Fibroblast of lung (primary cell): ENCODE results near the gene SCFD2. TPM values are rescaled to one million over a fixed set of nuclear protein-coding genes. Genes with fewer than 3 reads are reported as not detected.

Experiments used
- DNase-seq, 2 donors: peaks; one replicate each; pipeline versions ENCODE4 v3.0.0 to v3.0.0-alpha.2; 2010; ENCODE audit warnings: low read depth in 2 of 2
- H2AFZ ChIP-seq: 2 replicates; pipeline ENCODE4 v1.5.1; 2012; ENCODE audit warnings: low read length, control low read depth, inconsistent platforms
- H3K27ac ChIP-seq: 2 replicates; pipeline ENCODE4 v1.5.1; 2011; ENCODE audit warnings: low read length, control low read depth; ENCODE audit not compliant: insufficient read depth
- H3K27me3 ChIP-seq: 2 replicates; pipeline ENCODE4 v1.5.1; 2011; ENCODE audit warnings: mild to moderate bottlenecking, low read length; ENCODE audit not compliant: control insufficient read depth, insufficient read depth
- H3K36me3 ChIP-seq: 2 replicates; pipeline ENCODE4 v1.5.1; 2011; ENCODE audit warnings: low read length; ENCODE audit not compliant: control insufficient read depth, insufficient read depth
- H3K4me1 ChIP-seq: 2 replicates; pipeline ENCODE4 v1.5.1; 2011; ENCODE audit warnings: low read length; ENCODE audit not compliant: control insufficient read depth, insufficient read depth; ENCODE audit errors: extremely low read depth
- H3K4me2 ChIP-seq: 2 replicates; pipeline ENCODE4 v1.5.1; 2011; ENCODE audit warnings: low read length, control low read depth; ENCODE audit not compliant: insufficient read depth; ENCODE audit errors: extremely low read depth
- H3K4me3 ChIP-seq, 4 experiments: fragments of 200-600 bp in 1 of 4; sonication (generic) in 1 of 4; replicated peaks in 1 of 4; 2 replicates each; pipeline ENCODE4 v1.5.1; 2011 to 2016; ENCODE audit warnings: low read length in 4 of 4, low read depth in 3 of 4, mild to moderate bottlenecking in 3 of 4, control low read depth in 2 of 4, inconsistent platforms in 1 of 4, mixed read lengths in 1 of 4; ENCODE audit not compliant: insufficient read depth in 1 of 4; ENCODE audit errors: control extremely low read depth in 1 of 4
- H3K79me2 ChIP-seq: 2 replicates; pipeline ENCODE4 v1.5.1; 2012; ENCODE audit warnings: mild to moderate bottlenecking, low read length, inconsistent platforms; ENCODE audit not compliant: control insufficient read depth, insufficient read depth
- H3K9ac ChIP-seq: 2 replicates; pipeline ENCODE4 v1.5.1; 2011; ENCODE audit warnings: mild to moderate bottlenecking, low read length, control low read depth; ENCODE audit not compliant: insufficient read depth
- H3K9me3 ChIP-seq: 2 replicates; pipeline ENCODE4 v1.5.1; 2012; ENCODE audit warnings: low read depth, low read length; ENCODE audit not compliant: control insufficient read depth, insufficient read depth
- H4K20me1 ChIP-seq: 2 replicates; pipeline ENCODE4 v1.5.1; 2011; ENCODE audit warnings: low read length; ENCODE audit not compliant: control insufficient read depth, insufficient read depth; ENCODE audit errors: extremely low read depth
- EZH2 ChIP-seq: IDR thresholded peaks from 2 replicates; pipeline ENCODE4 v1.5.1; 2012; ENCODE audit warnings: low read length, control low read depth, mild to moderate bottlenecking; ENCODE audit errors: missing control alignments
- polyA plus RNA-seq, 2 donors: library from polyadenylated mRNA; depleted of rRNA in 1 of 2; stranded (reverse) in 1 of 2; unstranded in 1 of 2; fragments of >200 nt; gene quantifications; 2 replicates each; pipeline ENCODE4 v1.2.1, GENCODE V29; 2011 to 2012; ENCODE audit warnings: missing spikeins in 1 of 2
- total RNA-seq: library from RNA; depleted of rRNA; stranded (reverse); fragments of >200 nt; gene quantifications from 2 replicates; pipeline ENCODE4 v1.2.1, GENCODE V29; 2014
- TF ChIP-seq, protein P1 (sequence below), 2 donors: IDR thresholded peaks in 1 of 2; conservative IDR thresholded peaks in 1 of 2; 1 replicate in 1 of 2; 2 replicates in 1 of 2; pipeline ENCODE4 v1.5.1; 2011 to 2012; ENCODE audit warnings: low read length in 2 of 2, control low read depth in 1 of 2, inconsistent platforms in 1 of 2, low read depth in 1 of 2, mild to moderate bottlenecking in 1 of 2

SCFD2 gene
- total and polyA plus RNA-seq, 2 donors (not counting 1 experiment from before 2014, with no cell fraction given) = 16.2 to 23.1 TPM

DNA sequence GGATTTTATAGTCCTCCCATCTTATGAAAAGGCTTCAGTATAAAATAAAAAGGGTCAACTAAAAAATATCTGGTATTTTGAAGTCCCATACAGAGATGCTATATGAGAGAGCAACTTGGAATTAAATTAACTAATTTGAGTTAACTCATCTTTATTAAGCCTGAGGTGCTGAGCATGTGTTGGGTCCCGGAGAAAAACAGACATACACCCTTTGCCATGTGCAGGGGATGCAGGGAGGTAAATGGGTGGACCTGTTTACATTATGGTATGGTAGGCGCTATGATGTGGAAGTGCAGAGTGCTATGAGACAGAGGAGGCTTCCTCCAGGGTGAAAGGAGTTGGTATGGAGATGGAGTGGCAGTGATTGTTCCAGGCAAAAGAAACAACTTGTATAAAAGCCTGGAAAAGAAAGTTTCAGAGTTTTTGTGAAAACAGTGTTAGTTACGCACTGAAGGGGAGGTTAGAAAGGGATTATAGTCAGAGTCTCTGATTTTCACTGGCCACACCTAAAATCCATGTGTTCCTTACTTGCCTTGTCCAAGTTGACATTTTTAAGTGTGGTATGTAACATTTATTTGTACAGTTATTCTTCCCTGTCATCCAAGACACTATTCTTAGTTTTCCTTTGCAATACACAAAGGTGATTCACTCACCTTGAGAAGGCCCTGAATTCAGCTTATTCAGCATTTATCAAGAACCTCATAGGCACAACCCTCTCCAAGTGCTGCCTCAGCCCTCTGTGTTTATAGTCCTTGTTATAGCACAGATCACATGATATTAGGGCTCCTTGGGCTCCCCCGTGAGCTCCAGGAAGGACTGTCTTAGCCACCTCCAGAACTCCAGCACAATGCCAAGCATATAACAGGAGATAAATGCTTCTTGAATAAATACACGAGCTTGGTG is 351.7 kb downstream of the SCFD2 start:
- TF ChIP-seq, protein P1, sequence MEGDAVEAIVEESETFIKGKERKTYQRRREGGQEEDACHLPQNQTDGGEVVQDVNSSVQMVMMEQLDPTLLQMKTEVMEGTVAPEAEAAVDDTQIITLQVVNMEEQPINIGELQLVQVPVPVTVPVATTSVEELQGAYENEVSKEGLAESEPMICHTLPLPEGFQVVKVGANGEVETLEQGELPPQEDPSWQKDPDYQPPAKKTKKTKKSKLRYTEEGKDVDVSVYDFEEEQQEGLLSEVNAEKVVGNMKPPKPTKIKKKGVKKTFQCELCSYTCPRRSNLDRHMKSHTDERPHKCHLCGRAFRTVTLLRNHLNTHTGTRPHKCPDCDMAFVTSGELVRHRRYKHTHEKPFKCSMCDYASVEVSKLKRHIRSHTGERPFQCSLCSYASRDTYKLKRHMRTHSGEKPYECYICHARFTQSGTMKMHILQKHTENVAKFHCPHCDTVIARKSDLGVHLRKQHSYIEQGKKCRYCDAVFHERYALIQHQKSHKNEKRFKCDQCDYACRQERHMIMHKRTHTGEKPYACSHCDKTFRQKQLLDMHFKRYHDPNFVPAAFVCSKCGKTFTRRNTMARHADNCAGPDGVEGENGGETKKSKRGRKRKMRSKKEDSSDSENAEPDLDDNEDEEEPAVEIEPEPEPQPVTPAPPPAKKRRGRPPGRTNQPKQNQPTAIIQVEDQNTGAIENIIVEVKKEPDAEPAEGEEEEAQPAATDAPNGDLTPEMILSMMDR (conservative IDR thresholded peaks at IDR 0.05 in 1 of 2, IDR thresholded peaks at IDR 0.05 in 1 of 2; ENCODE audit: low read depth in 1 of 2, low read length in 2 of 2) = no peak
- no peak for TF ChIP-seq EZH2
- no peaks in the 10 kb centered on the region for H3K36me3 ChIP-seq
- no peaks in the 10 kb centered on the region for H3K79me2 ChIP-seq
- no peaks in the 10 kb centered on the region for H4K20me1 ChIP-seq
- H3K4me1 ChIP-seq = peaks cover 3% of the 10 kb centered on the region
- H3K27me3 ChIP-seq = no peaks in the 10 kb centered on the region
- no peaks in the 10 kb centered on the region for H3K9me3 ChIP-seq
- no peak overlapping the region for H2AFZ ChIP-seq
- no peak overlapping the region for H3K27ac ChIP-seq
- H3K9ac ChIP-seq = no peak overlapping the region
- H3K4me3 ChIP-seq = no peak overlapping the region
- no peak for DNase-seq
- H3K4me2 ChIP-seq = no peak overlapping the region

DNA sequence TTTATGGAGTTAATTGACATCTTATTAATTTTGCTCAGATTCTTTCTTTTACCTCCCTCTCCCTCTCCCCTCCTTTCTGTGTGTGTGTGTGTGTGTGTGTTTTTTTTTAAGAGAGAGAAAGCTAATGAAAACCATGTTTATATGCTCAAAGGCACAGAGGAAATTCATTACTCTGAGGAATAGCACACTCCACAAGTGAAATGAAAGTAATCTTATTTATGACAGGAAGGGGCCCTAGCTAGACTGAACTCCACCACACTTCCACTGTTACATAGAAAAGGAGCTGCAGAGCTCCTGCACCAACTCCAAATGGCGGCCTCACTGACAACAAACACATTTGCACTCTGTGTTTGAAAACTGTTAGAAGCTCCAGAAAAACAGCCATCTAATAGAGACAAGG is 353.1 kb downstream of the SCFD2 start:
- no peaks in the 10 kb centered on the region for H3K27me3 ChIP-seq
- H2AFZ ChIP-seq = no peak overlapping the region
- TF ChIP-seq EZH2 = no peak
- TF ChIP-seq, protein P1 (conservative IDR thresholded peaks at IDR 0.05 in 1 of 2, IDR thresholded peaks at IDR 0.05 in 1 of 2; ENCODE audit: low read depth in 1 of 2, low read length in 2 of 2) = no peak
- peak overlapping the region in 1 of 4 experiments; percentile 3 for H3K4me3 ChIP-seq
- H3K27ac ChIP-seq = no peak overlapping the region
- peaks cover 3% of the 10 kb centered on the region for H3K4me1 ChIP-seq
- H3K36me3 ChIP-seq = no peaks in the 10 kb centered on the region
- H3K4me2 ChIP-seq = peak overlapping the region; percentile 40
- no peaks in the 10 kb centered on the region for H3K79me2 ChIP-seq
- peak in 1 of 2 donors; percentile 48 for DNase-seq
- no peaks in the 10 kb centered on the region for H4K20me1 ChIP-seq
- H3K9me3 ChIP-seq = no peaks in the 10 kb centered on the region
- H3K9ac ChIP-seq = no peak overlapping the region

DNA sequence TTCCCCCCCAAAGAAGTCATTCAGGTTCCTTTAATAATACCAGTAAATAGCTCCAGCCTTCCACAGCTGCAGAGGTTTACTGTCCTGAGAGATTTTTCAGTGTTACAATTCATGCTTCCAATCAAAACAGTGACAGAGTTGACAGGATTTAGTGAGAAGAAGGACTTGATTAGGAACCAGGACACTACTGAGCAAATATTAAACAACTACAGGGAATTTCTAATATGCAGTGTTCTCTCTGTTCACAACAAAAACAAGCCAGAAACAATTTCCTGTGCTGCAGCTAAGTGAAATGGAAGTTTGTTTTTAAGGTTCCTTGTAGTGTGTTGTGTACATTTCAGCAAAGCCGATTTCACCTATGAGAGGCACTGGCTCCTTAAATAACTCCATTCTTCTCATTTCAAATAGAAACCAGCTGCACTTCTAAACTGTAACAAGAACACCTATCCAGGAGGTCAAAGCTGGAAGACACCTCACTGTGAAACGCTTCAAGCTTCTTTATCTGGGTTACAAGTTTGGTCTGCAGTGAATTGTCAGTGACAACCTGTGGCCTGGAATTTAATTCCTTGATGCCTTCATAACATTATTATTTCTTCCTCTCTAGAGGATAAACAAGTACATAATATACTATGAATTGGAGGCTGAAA is 354.5 kb downstream of the SCFD2 start:
- Histone ChIP-seq H3K9ac (no peak overlapping the region), H3K4me2 (no peak overlapping the region), H4K20me1 (no peaks in the 10 kb centered on the region), H3K4me1 (peaks cover 3% of the 10 kb centered on the region), H3K27me3 (no peaks in the 10 kb centered on the region), H3K27ac (no peak overlapping the region), H3K9me3 (no peaks in the 10 kb centered on the region), H3K36me3 (no peaks in the 10 kb centered on the region), H3K4me3 (no peak overlapping the region), H3K79me2 (no peaks in the 10 kb centered on the region), H2AFZ (no peak overlapping the region)
- DNase-seq = no peak
- TF ChIP-seq, protein P1 (conservative IDR thresholded peaks at IDR 0.05 in 1 of 2, IDR thresholded peaks at IDR 0.05 in 1 of 2; ENCODE audit: low read depth in 1 of 2, low read length in 2 of 2) = no peak
- no peak for TF ChIP-seq EZH2
